B cell (primary cell): Measurements from ENCODE around the gene SYNE1. TPM values are rescaled to one million over a fixed set of nuclear protein-coding genes. Genes with fewer than 3 reads are reported as not detected.
A peak's percentile ranks its signal among the peaks of the same experiment; 100 is the strongest.

Experiments
- ATAC-seq: fragments of 200-7000 bp; cut with Tn5 transposase; one replicate; pipeline ENCODE4 v1.10.0; 2021; ENCODE audit warnings: low read depth, mild to moderate bottlenecking, moderate number of reproducible peaks, moderate library complexity
- CTCF ChIA-PET: fragments of 350-600 bp; sonication (Branson Sonifier 250); formaldehyde crosslinking; loops from one replicate; lab custom pipeline; 2021; ENCODE audit warnings: antibody characterized with exemption, inconsistent platforms; lab: Charles Lee
- POLR2A ChIA-PET: fragments of 350-600 bp; sonication (Branson Sonifier 250); formaldehyde crosslinking; loops from one replicate; lab custom pipeline; 2021; ENCODE audit warnings: antibody characterized with exemption; lab: Charles Lee
- DNase-seq: peaks from one replicate; pipeline ENCODE4 v3.0.0; 2013
- H2AFZ ChIP-seq: 2 replicates; pipeline ENCODE4 v1.6.1; 2012; ENCODE audit warnings: mild to moderate bottlenecking, low read depth, low read length; ENCODE audit not compliant: insufficient read depth, poor library complexity, severe bottlenecking
- H3K27ac ChIP-seq, 2 donors: 1 replicate in 1 of 2; 2 replicates in 1 of 2; pipeline ENCODE4 v1.5.1; 2012 to 2013; ENCODE audit warnings: low read length in 2 of 2, mild to moderate bottlenecking in 2 of 2, moderate library complexity in 1 of 2
- H3K27me3 ChIP-seq, 4 experiments: fragments of 200-600 bp in 1 of 4; sonication (generic) in 1 of 4; replicated peaks in 1 of 4; 1 replicate in 2 of 4; 2 replicates in 2 of 4; pipeline versions ENCODE4 v1.6.1 to v1.7.0; 2013 to 2016; ENCODE audit warnings: low read length in 3 of 4, mild to moderate bottlenecking in 2 of 4, mixed read lengths in 1 of 4, moderate library complexity in 1 of 4; ENCODE audit not compliant: insufficient read depth in 4 of 4, control insufficient read depth in 3 of 4; ENCODE audit errors: control extremely low read depth in 1 of 4
- H3K36me3 ChIP-seq, 2 experiments: replicated peaks in 1 of 2; 1 replicate in 1 of 2; 2 replicates in 1 of 2; pipeline versions ENCODE4 v1.6.1 to v1.7.1; 2013; ENCODE audit warnings: low read length in 1 of 2; ENCODE audit not compliant: insufficient read depth in 2 of 2, control insufficient read depth in 1 of 2; ENCODE audit errors: control extremely low read depth in 1 of 2, extremely low read depth in 1 of 2
- H3K4me1 ChIP-seq, 2 donors: fragments of 200-600 bp in 1 of 2; sonication (generic) in 1 of 2; 1 replicate in 1 of 2; 2 replicates in 1 of 2; pipeline versions ENCODE4 v1.5.1 to v1.6.1; 2013 to 2017; ENCODE audit warnings: low read length in 2 of 2; ENCODE audit not compliant: control insufficient read depth in 2 of 2, insufficient read depth in 2 of 2
- H3K4me2 ChIP-seq: replicated peaks from 2 replicates; pipeline ENCODE3; 2012; ENCODE audit warnings: mild to moderate bottlenecking, low read depth, low read length; ENCODE audit not compliant: poor library complexity, severe bottlenecking
- H3K4me3 ChIP-seq, 5 experiments: fragments of 200-600 bp in 1 of 5; sonication (generic) in 1 of 5; 1 replicate in 3 of 5; 2 replicates in 2 of 5; pipeline versions ENCODE4 v1.5.1 to v1.7.0; 2011 to 2016; ENCODE audit warnings: low read length in 4 of 5, mild to moderate bottlenecking in 4 of 5, low read depth in 2 of 5, control low read depth in 1 of 5, moderate library complexity in 1 of 5; ENCODE audit not compliant: insufficient read depth in 1 of 5; ENCODE audit errors: control extremely low read depth in 1 of 5, extremely low read depth in 1 of 5
- H3K79me2 ChIP-seq: fragments of 200-600 bp; sonication (generic); one replicate; pipeline ENCODE4 v1.6.0; 2016; ENCODE audit warnings: low read length; ENCODE audit not compliant: control insufficient read depth, insufficient read depth
- H3K9ac ChIP-seq: fragments of 200-600 bp; sonication (generic); 2 replicates; pipeline ENCODE4 v1.6.1; 2017; ENCODE audit warnings: mild to moderate bottlenecking, low read length, moderate library complexity
- H3K9me3 ChIP-seq, 3 donors: one replicate each; pipeline versions ENCODE4 v1.6.1 to v1.7.1; 2013; ENCODE audit warnings: low read length in 2 of 3; ENCODE audit not compliant: control insufficient read depth in 2 of 3, insufficient read depth in 1 of 3; ENCODE audit errors: control extremely low read depth in 1 of 3
- H4K20me1 ChIP-seq: 2 replicates; pipeline ENCODE4 v1.6.0; 2012; ENCODE audit warnings: mild to moderate bottlenecking, low read length; ENCODE audit not compliant: insufficient read depth, control insufficient read depth, poor library complexity, severe bottlenecking
- H3K27ac Mint-ChIP-seq: one replicate; pipeline ENCODE4 v1.8.0; 2021; ENCODE audit warnings: mixed read lengths
- H3K27me3 Mint-ChIP-seq: one replicate; pipeline ENCODE4 v1.8.0; 2021; ENCODE audit warnings: mixed read lengths
- H3K4me1 Mint-ChIP-seq: one replicate; pipeline ENCODE4 v1.8.0; 2021; ENCODE audit warnings: mixed read lengths
- H3K4me3 Mint-ChIP-seq: one replicate; pipeline ENCODE4 v1.8.0; 2021; ENCODE audit warnings: mixed read lengths
- H3K9me3 Mint-ChIP-seq: one replicate; pipeline ENCODE4 v1.8.0; 2022; ENCODE audit warnings: mixed read lengths; ENCODE audit not compliant: insufficient read depth
- EZH2 ChIP-seq: IDR thresholded peaks from 2 replicates; pipeline ENCODE4 v1.6.1; 2012; ENCODE audit warnings: borderline replicate concordance, low read depth, mild to moderate bottlenecking, moderate library complexity, low read length; ENCODE audit not compliant: insufficient read depth, poor library complexity, severe bottlenecking
- WGBS: methylation state at CpG from one replicate; pipeline ENCODE4 v1.1.5; 2013; ENCODE audit warnings: missing lambda C conversion rate; ENCODE audit not compliant: insufficient coverage; 5-methylcytosine and 5-hydroxymethylcytosine counted together
- intact Hi-C: fragments of 100-400 bp; cut with micrococcal nuclease; formaldehyde crosslinking; loops from one replicate; pipeline ENCODE4 v1.10.0; 2022
- polyA plus RNA-seq: library from polyadenylated mRNA; depleted of rRNA; stranded (reverse); fragments of >200 nt; gene quantifications from 2 replicates; pipeline ENCODE4 v1.2.3, GENCODE V29; 2012
- total RNA-seq, 2 donors: library from RNA; stranded (reverse); fragments of 120-200 nt in 1 of 2; gene quantifications; 1 replicate in 1 of 2; 2 replicates in 1 of 2; pipeline versions ENCODE4 v1.2.3 to v1.2.4, GENCODE V29; 2013 to 2022
- TF ChIP-seq, protein P1 (sequence below): fragments of 200-600 bp; IDR thresholded peaks from one replicate; pipeline ENCODE4 v1.8.0; 2022; ENCODE audit warnings: antibody characterized with exemption, mild to moderate bottlenecking

The SYNE1 gene
- total and polyA plus RNA-seq, 2 donors (not counting 1 experiment from before 2014, with no cell fraction given), result 49.2 to 108 TPM

GRCh38 chr6:152188011-152188410 lies 449.2 kb downstream of the SYNE1 start:
- Histone ChIP-seq H3K4me3 (no peak overlapping the region), H3K9me3 (no peaks in the 10 kb centered on the region), H3K27me3 (no peaks in the 10 kb centered on the region), H2AFZ (no peak overlapping the region), H3K36me3 (peaks cover 0 to 3% of the 10 kb centered on the region in 2 experiments), H3K27ac (peak overlapping the region in 1 of 2 donors; percentile 25), H4K20me1 (no peaks in the 10 kb centered on the region), H3K4me2 (no peak overlapping the region), H3K4me1 (peaks cover 19 to 26% of the 10 kb centered on the region in 2 donors), H3K9ac (no peak overlapping the region), H3K79me2 (peaks cover 12% of the 10 kb centered on the region)
- Mint-ChIP-seq H3K27me3 (no peaks in the 10 kb centered on the region), H3K27ac (no peak overlapping the region), H3K4me3 (no peak overlapping the region), H3K9me3 (no peaks in the 10 kb centered on the region), H3K4me1 (peaks cover 41% of the 10 kb centered on the region)
- DNase-seq (no peak), ATAC-seq (no peak)
- POLR2A ChIA-PET, result no interaction called here
- TF ChIP-seq, protein P1, sequence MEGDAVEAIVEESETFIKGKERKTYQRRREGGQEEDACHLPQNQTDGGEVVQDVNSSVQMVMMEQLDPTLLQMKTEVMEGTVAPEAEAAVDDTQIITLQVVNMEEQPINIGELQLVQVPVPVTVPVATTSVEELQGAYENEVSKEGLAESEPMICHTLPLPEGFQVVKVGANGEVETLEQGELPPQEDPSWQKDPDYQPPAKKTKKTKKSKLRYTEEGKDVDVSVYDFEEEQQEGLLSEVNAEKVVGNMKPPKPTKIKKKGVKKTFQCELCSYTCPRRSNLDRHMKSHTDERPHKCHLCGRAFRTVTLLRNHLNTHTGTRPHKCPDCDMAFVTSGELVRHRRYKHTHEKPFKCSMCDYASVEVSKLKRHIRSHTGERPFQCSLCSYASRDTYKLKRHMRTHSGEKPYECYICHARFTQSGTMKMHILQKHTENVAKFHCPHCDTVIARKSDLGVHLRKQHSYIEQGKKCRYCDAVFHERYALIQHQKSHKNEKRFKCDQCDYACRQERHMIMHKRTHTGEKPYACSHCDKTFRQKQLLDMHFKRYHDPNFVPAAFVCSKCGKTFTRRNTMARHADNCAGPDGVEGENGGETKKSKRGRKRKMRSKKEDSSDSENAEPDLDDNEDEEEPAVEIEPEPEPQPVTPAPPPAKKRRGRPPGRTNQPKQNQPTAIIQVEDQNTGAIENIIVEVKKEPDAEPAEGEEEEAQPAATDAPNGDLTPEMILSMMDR, result no peak
- TF ChIP-seq EZH2, result no peak
- intact Hi-C loops, result loop anchor here (5.0 to 10.0 kb wide), 2 partner anchors 117 to 421 kb away; no protein-coding TSS in a partner anchor
- 86% methylated on average over 1 of the region's 3 CpGs for WGBS
- CTCF ChIA-PET, result no interaction called here

DNA sequence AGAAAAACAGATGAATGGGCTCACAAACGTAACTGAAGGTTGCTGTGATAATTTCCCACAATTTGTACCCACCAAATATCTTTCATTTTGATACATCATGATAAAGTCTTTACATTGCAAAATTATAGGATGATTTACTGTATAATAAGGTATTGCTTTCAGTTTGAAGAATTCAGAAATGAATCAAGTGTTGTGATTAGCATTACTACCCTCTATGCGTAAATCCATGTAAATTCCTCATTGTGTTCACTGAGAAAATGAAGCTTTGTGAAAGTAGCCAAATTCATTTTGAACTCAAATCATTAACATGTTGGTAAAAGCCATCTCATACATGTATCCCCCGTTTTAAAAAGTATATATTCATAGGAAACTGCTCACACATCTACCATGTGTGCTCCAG lies 450.3 kb downstream of the SYNE1 start:
- H3K4me3 Mint-ChIP-seq, result peak overlapping the region; percentile 12
- peak overlapping the region in 1 of 2 donors; percentile 30 for H3K27ac ChIP-seq
- CTCF ChIA-PET, result no interaction called here

More for the DNA sequence above, 450.3 kb downstream of the SYNE1 start:
- H3K27ac Mint-ChIP-seq, result peak overlapping the region; percentile 59
- Histone ChIP-seq H3K9me3 (no peaks in the 10 kb centered on the region), H3K79me2 (peaks cover 24% of the 10 kb centered on the region), H3K36me3 (peaks cover 0 to 3% of the 10 kb centered on the region in 2 experiments), H3K4me1 (peaks cover 24 to 32% of the 10 kb centered on the region in 2 donors), H3K27me3 (no peaks in the 10 kb centered on the region), H4K20me1 (no peaks in the 10 kb centered on the region), H3K9ac (no peak overlapping the region), H2AFZ (no peak overlapping the region), H3K4me3 (no peak overlapping the region), H3K4me2 (no peak overlapping the region)
- DNase-seq (no peak), ATAC-seq (no peak)
- H3K9me3 Mint-ChIP-seq, result no peaks in the 10 kb centered on the region
- POLR2A ChIA-PET, result no interaction called here
- WGBS, result no CpG with 5 or more reads among the region's 3 CpGs
- intact Hi-C loops, result loop anchor here (5.0 to 10.0 kb wide), 2 partner anchors 118 to 420 kb away; no protein-coding TSS in a partner anchor
- H3K4me1 Mint-ChIP-seq, result peaks cover 50% of the 10 kb centered on the region
- TF ChIP-seq EZH2, result no peak
- H3K27me3 Mint-ChIP-seq, result no peaks in the 10 kb centered on the region
